SH-SY5Y (cell line): ENCODE measurements around the gene TET2.

Experiments used
- GATA2 ChIP-seq: IDR thresholded peaks from 2 replicates; pipeline ENCODE4 v1.6.1; 2011; ENCODE audit warnings: mild to moderate bottlenecking, low read depth, low read length
- GATA3 ChIP-seq: IDR thresholded peaks from 2 replicates; pipeline ENCODE4 v1.6.1; 2011; ENCODE audit warnings: low read depth, mild to moderate bottlenecking, low read length, moderate library complexity

GRCh38 chr4:105197777-105198176 is 51.1 kb downstream of the TET2 start:
- TF ChIP-seq GATA3 (no peak), GATA2 (no peak)
